Frontal cortex (tissue), 4 donors: Measurements from ENCODE around the gene HLA-DMA. TPM values are rescaled to one million over a fixed set of nuclear protein-coding genes. Genes with fewer than 3 reads are reported as not detected.

Experiments used
- DNase-seq, 2 donors: peaks; one replicate each; pipeline ENCODE4 v3.0.0; 2012; ENCODE audit warnings: low spot score in 2 of 2
- FAIRE-seq: peaks from 2 replicates; lab custom pipeline; 2012; peaks lifted over from hg19 to GRCh38; lab: Jason Lieb, UNC
- total RNA-seq: library from RNA; depleted of rRNA; stranded (reverse); fragments of >200 nt; gene quantifications from one replicate; pipeline ENCODE4 v1.2.3, GENCODE V29; 2014
- donor health status: control.
- donor health status: control.
- donor health status: control.

The HLA-DMA gene
- total RNA-seq = 0.82 TPM

- FAIRE-seq = no peak
- peak in 1 of 2 donors; percentile 71 for DNase-seq
These were observed at the start of gene HLA-DMA for GRCh38 chr6:32952817-32953739. HLA-DMA (minus strand) TSS chr6:32953097; CDS start chr6:32953036, 61 bp downstream.

DNA sequence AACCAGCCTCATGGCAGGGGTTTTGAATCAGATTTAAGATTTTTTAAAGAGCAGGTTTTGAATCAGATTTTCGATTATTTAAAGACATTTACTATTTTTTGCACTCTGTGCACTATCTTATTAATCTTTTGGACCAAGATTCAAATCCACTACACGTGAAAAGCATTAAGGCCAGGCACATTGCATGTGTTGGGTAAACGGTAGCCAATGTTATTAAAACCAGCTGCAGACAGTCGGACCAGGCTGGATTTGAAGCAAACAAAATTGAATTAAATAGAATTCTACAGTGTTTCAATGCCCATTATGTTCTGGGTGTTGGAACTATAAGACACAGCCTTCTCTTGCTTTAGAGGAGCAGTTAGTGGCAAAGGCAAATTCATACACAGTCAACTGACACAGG is 48.8 kb upstream of the HLA-DMA start:
- DNase-seq = no peak
- FAIRE-seq = no peak

DNA sequence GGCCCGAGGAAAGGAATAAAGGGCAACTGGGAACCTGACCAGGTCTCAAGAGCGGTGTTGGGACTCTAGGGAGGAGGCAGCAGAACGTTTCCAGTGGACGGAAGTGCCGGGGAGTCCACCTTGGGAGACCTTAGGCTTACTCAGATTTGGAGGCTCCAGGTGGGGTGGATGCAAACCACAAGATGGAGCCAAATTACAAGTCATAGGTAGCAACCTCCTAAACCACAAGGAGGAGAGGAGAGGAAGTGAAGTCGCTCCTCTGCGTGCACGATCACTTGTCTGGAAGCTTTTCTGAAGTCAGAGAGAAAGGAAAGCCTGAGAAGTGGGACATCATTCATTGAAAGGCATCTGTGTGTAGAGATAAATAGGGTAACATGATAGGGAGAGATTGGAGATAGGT is 47.2 kb upstream of the HLA-DMA start:
- no peak for DNase-seq
- FAIRE-seq = no peak

GRCh38 chr6:32995448-32995847 is 42.6 kb upstream of the HLA-DMA start:
- DNase-seq (no peak), FAIRE-seq (no peak)

GRCh38 chr6:32993363-32993973 is 40.6 kb upstream of the HLA-DMA start:
- FAIRE-seq = no peak

DNA sequence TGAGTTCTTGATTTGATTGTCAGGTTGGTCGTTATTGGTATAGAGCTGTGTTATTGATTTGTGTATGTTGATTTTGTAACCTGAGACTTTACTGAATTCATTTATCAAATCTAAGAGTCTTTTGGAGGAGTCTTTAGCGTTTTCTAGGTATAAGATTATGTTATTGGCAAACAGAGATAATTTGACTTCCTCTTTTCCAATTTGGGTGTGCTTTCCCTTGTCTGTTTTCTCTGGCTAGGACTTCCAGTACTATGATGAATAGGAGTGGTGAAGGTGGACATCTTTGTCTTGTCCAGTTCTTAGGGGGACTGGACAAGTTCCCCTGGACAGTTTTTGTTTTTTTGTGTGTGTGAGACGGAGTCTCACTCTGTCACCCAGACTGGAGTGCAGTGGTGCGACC is 39.1 kb upstream of the HLA-DMA start:
- no peak for FAIRE-seq
- no peak for DNase-seq

More at GRCh38 chr6:32993363-32993973, 40.6 kb upstream of the HLA-DMA start:
- DNase-seq = no peak

- DNase-seq = no peak
- FAIRE-seq = no peak
These were observed 36.5 kb upstream of the HLA-DMA start for GRCh38 chr6:32989368-32989767.

GRCh38 chr6:32984622-32985389 is 31.9 kb upstream of the HLA-DMA start:
- peak; percentile 37 to 63 for DNase-seq
- FAIRE-seq = no peak

GRCh38 chr6:32983964-32984621 is 31.2 kb upstream of the HLA-DMA start:
- FAIRE-seq (no peak), DNase-seq (no peak)

DNA sequence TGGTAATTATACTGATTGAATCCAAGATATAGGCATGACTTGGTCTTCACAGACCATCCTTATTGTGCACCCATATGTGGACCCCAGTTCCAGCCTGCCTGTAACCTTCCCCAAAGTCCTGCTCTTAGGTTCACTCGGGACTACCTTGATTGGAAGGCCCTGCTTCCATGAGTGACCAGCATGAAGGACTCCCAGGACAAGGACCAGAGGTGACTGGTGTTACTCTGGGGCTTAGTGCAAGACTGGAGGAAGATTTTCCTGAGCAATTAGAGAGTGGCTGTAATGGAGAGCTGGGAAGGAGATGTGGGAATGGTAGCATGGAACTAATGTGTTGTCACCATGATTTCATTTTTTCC is 30.6 kb upstream of the HLA-DMA start:
- FAIRE-seq (no peak), DNase-seq (no peak)

GRCh38 chr6:32982702-32983492 is 30.0 kb upstream of the HLA-DMA start:
- FAIRE-seq = no peak
- DNase-seq = no peak

DNA sequence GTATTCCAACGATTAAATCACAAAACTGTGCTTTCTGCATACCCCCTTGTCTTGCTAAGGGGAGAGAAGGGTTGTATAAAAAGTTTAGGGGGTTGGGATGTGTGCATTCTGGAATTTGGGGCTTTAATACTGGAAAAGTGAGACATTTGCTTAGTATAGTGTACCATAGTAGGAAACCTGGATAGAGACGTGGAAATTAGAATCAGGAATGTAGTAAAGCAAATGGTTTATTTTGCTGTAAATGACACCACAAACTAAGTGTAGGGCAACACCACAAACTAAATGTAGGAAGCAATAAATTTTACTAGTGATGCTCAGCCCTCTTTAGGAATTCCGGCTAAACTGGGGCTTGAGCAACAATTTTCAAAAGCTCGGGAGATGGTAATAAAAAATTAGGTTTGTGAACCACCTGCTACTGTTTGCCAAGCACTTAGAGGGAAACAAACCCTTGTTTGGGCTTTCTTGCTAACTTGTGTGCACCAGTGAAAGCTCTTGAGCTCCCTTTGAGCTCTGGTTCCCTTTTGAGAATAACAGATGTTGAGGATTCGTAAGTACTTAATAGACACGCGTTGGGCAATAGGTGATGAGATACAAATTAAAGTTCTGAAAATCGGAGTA is 29.3 kb upstream of the HLA-DMA start:
- FAIRE-seq (no peak), DNase-seq (no peak)

DNA sequence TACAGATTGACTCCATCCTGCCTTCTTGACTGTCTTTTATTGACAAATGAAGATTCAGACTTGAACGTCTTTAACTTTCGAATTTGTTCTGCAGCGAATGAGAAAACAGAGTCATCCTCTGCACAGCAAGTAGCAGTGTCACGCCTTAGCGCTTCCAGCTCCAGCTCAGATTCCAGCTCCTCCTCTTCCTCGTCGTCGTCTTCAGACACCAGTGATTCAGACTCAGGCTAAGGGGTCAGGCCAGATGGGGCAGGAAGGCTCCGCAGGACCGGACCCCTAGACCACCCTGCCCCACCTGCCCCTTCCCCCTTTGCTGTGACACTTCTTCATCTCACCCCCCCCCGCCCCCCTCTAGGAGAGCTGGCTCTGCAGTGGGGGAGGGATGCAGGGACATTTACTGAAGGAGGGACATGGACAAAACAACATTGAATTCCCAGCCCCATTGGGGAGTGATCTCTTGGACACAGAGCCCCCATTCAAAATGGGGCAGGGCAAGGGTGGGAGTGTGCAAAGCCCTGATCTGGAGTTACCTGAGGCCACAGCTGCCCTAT is 27.7 kb upstream of the HLA-DMA start:
- FAIRE-seq (no peak), DNase-seq (no peak)

DNA sequence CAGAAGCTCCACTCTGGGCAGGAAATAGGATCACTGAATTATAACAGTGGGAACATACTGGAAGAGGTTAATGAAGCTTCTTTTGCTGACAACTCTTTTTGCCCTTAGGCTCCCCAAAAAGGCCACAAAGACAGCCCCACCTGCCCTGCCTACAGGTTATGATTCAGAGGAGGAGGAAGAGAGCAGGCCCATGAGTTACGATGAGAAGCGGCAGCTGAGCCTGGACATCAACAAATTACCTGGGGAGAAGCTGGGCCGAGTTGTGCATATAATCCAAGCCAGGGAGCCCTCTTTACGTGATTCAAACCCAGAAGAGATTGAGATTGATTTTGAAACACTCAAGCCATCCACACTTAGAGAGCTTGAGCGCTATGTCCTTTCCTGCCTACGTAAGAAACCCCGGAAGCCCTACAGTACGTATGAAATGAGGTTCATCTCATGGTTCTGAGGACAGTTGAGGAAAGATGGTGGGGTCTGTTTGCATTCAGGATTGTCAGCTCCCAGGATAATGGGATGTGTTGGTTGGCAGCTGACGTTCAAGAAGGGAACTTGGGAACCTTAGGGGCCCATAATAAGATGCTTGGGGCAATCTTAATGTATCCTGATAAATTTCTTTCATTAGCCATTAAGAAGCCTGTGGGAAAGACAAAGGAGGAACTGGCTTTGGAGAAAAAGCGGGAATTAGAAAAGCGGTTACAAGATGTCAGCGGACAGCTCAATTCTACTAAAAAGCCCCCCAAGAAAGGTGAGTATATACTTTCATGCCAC is 27.0 kb upstream of the HLA-DMA start:
- FAIRE-seq = no peak
- DNase-seq = no peak

GRCh38 chr6:32977953-32978324 is 25.0 kb upstream of the HLA-DMA start:
- no peak for FAIRE-seq
- no peak for DNase-seq

GRCh38 chr6:32977272-32977952 is 24.5 kb upstream of the HLA-DMA start:
- FAIRE-seq (no peak), DNase-seq (no peak)

DNA sequence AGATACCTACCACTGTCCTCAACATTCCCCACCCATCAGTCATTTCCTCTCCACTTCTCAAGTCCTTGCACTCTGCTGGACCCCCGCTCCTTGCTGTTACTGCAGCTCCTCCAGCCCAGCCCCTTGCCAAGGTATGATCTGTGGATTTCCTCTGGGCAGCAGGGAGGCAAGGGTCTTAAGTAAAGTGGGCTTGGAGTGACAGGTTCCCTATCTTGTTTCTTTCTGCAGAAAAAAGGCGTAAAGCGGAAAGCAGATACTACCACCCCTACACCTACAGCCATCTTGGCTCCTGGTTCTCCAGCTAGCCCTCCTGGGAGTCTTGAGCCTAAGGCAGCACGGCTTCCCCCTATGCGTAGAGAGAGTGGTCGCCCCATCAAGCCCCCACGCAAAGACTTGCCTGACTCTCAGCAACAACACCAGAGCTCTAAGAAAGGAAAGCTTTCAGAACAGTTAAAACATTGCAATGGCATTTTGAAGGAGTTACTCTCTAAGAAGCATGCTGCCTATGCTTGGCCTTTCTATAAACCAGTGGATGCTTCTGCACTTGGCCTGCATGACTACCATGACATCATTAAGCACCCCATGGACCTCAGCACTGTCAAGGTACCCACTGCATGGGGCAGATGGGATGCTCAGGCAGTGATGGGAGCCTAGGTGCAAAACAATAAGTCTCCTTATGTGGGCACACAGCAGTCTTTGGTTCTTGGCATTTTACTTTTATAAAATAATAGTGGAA is 23.6 kb upstream of the HLA-DMA start:
- FAIRE-seq = no peak
- no peak for DNase-seq
